Adrenal gland (tissue), 5 donors: Measurements from ENCODE around the gene ZNF418.

Experiments used
- POLR2A ChIP-seq, 2 donors: fragments of 450-650 bp; IDR thresholded peaks; one replicate each; pipeline ENCODE4 v1.6.1; 2017; ENCODE audit warnings: antibody characterized with exemption in 2 of 2, mild to moderate bottlenecking in 2 of 2, moderate library complexity in 1 of 2
- TF ChIP-seq, protein P1 (sequence below), 6 experiments: fragments of 450-650 bp in 4 of 6; fragments of 200-600 bp in 2 of 6; sonication (generic) in 1 of 6; IDR thresholded peaks; 1 replicate in 5 of 6; 2 replicates in 1 of 6; pipeline versions ENCODE4 v1.5.1 to v1.8.0; 2016 to 2021; ENCODE audit warnings: antibody characterized with exemption in 6 of 6, mild to moderate bottlenecking in 2 of 6, moderate library complexity in 1 of 6
- donor health status: DM: no; HTN: no; CAD: no.

- TF ChIP-seq, protein P1, sequence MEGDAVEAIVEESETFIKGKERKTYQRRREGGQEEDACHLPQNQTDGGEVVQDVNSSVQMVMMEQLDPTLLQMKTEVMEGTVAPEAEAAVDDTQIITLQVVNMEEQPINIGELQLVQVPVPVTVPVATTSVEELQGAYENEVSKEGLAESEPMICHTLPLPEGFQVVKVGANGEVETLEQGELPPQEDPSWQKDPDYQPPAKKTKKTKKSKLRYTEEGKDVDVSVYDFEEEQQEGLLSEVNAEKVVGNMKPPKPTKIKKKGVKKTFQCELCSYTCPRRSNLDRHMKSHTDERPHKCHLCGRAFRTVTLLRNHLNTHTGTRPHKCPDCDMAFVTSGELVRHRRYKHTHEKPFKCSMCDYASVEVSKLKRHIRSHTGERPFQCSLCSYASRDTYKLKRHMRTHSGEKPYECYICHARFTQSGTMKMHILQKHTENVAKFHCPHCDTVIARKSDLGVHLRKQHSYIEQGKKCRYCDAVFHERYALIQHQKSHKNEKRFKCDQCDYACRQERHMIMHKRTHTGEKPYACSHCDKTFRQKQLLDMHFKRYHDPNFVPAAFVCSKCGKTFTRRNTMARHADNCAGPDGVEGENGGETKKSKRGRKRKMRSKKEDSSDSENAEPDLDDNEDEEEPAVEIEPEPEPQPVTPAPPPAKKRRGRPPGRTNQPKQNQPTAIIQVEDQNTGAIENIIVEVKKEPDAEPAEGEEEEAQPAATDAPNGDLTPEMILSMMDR (IDR thresholded peaks at IDR 0.05): no peak
- no peak for TF ChIP-seq POLR2A (IDR thresholded peaks at IDR 0.05)
Measured at GRCh38 chr19:57935731-57936130, 529 bp upstream of the ZNF418 start.
